GM21390 (cell line): ENCODE measurements around the gene ZNF524.

Source experiments
- ATAC-seq: cut with Tn5 transposase; IDR thresholded peaks from one replicate; pipeline ENCODE4 v1.9.1; 2021; ENCODE audit not compliant: unreplicated experiment

Gene ZNF524

GRCh38 chr19:55640577-55641425 is 40.7 kb downstream of the ZNF524 start, which contains the start of gene ZNF580:
Gene ZNF580 (plus strand): TSS chr19:55641002. CDS start chr19:55642509, 1,507 bp downstream.
- ATAC-seq: no peak

DNA sequence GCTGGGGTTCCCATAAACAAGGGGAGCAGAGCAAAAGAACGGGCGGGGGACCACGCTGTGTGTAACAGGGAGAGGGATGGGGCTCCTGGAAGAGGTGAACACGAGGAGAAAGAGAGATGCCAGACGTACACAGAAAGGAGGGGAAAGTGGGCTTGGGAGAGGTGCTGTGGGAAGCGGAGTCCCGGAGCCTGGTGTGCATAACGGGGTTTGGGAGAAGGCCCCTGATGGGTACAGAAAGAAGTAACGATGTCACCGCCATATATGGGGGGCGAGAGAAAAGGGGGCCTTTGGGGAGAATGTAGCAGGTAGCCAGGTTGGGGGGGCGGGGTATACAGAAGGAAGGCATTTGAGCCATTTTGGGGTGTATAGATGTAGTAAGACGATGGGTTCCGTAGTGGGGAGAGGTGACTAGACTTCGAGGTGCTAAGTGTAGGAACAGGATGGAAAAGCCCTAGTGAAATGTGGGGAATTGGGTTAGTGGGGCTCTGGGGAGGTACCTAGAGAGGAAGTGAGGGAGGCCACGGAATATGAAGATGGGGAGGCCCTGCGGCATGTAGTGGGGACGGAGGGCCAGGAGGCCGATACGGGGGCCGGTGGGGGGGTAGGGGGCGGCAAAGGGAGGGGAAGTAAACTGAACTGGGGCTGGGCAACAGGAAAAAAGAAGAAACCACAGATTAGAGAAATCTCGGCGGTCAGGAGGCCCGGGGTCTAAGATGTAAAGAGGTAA is 41.5 kb downstream of the ZNF524 start:
- ATAC-seq: no peak

DNA sequence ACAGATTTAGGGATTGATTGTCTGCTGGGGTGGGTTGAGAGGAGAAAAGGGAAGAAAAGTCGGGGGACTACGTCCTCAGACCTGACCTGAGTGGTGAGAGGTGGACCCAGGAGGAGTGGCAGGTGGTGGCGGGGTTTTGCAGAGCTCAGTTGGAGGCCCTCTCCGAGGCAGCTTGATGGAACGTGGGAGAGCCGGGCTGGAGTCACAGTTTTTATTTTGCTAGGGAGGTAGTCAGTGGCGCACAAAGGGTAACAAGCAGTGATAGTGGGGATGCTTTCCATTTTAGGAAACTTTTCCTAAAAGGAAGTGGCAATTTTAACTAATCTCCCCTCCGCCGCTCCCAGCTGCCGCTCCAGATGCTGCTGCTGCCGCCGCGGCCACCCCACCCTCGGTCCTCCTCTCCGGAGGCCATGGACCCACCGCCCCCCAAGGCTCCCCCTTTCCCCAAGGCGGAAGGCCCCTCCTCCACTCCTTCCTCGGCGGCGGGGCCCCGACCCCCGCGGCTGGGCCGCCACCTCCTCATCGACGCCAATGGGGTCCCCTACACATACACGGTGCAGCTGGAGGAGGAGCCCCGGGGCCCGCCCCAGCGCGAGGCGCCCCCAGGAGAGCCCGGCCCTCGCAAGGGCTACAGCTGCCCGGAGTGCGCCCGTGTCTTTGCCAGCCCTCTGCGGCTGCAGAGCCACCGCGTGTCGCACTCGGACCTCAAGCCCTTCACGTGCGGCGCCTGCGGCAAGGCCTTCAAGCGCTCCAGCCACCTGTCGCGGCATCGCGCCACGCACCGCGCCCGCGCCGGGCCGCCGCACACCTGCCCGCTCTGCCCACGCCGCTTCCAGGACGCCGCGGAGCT is 42.3 kb downstream of the ZNF524 start:
- no peak for ATAC-seq

GRCh38 chr19:55643003-55643886 is 43.2 kb downstream of the ZNF524 start, which contains the start of gene ZNF581:
Gene ZNF581 (plus strand): TSS chr19:55643649. CDS start chr19:55644572, 923 bp downstream.
- ATAC-seq: peak; percentile 31

- ATAC-seq: no peak
Measured at GRCh38 chr19:55643887-55644176, 43.7 kb downstream of the ZNF524 start.

DNA sequence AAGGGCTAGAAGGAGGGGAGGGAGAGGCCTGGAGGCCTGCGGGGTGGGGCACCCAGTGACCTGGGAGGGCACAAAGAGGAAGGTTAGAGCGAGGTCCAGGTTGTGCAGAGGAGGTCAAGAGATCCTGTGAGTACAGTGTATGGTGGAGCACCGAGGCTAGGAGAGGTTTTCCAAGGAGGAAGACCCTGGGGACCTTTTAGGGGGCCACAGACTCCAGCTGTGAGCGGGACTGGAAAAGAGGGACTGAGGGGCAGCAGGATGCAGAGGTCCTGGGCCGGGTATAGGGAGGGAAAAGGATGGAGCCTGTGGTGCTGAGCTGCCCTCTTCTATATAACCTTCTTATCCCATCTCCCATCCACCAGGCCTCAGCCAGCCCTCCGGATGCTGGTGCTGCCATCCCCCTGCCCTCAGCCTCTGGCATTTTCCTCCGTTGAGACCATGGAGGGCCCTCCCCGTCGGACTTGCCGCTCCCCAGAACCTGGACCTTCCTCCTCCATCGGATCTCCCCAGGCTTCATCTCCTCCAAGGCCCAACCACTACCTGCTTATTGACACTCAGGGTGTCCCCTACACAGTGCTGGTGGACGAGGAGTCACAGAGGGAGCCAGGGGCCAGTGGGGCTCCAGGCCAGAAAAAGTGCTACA is 44.2 kb downstream of the ZNF524 start:
- no peak for ATAC-seq

DNA sequence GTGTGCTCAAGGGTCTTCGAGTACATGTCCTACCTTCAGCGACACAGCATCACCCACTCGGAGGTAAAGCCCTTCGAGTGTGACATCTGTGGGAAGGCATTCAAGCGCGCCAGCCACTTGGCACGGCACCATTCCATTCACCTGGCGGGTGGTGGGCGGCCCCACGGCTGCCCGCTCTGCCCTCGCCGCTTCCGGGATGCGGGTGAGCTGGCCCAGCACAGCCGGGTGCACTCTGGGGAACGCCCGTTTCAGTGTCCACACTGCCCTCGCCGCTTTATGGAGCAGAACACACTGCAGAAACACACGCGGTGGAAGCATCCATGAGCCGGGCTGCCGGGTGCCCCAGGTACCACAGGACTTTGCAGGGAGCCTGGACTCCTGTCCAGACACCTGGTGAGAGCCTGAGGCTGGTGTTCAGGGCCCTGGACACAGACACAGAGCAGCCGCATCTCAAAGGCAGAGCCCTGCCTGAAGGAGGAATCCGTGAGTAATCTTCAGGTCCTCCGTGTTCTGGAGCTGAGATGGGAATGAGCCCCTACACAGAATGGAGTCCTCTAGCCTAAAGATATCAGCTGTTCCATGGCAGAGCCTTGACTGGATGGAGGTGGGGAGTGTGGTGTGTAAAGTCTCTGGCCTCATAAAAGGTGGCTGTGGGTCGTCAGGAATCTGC is 44.9 kb downstream of the ZNF524 start:
- no peak for ATAC-seq

- ATAC-seq: no peak
Measured at GRCh38 chr19:55645512-55645881, 45.4 kb downstream of the ZNF524 start.

DNA sequence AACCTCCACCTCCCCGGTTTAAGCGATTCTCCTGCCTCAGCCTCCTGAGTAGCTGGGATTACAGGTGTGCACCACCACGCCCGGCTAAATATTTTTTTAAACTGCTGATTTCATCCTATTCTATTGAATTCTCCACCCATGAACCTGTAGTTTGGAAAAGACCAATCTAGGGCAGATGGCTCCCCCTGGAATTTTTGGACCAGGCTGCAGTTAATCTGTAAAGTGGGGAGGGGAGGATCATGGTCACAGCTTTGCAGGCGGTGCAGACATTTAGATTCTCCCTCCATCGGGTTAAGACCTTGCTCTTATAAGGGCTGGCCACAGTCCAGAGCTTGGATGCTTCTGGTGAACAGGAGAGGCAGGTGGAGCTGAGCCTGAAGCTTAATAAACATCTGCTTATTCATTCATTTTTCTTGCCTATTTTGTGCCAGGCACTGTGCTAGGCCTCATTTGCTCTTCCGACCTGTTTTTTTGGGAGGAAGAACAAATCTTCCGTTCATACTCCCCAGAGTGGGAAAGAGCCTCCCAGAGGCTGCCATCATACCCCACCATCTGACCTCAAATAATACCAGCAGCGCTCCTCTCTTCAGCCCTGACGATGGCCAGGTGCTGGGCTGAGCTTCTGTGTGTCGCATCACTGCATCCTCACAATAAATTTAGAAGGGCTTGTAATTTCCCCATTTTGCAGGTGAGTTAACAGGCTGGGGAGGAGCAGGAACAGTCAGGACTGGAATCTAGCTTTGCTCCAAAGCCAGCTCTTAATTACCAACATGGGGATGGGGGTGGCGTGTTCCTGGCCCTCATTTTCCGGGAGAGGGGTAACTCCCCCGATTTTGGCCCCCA is 47.0 kb downstream of the ZNF524 start:
- no peak for ATAC-seq

DNA sequence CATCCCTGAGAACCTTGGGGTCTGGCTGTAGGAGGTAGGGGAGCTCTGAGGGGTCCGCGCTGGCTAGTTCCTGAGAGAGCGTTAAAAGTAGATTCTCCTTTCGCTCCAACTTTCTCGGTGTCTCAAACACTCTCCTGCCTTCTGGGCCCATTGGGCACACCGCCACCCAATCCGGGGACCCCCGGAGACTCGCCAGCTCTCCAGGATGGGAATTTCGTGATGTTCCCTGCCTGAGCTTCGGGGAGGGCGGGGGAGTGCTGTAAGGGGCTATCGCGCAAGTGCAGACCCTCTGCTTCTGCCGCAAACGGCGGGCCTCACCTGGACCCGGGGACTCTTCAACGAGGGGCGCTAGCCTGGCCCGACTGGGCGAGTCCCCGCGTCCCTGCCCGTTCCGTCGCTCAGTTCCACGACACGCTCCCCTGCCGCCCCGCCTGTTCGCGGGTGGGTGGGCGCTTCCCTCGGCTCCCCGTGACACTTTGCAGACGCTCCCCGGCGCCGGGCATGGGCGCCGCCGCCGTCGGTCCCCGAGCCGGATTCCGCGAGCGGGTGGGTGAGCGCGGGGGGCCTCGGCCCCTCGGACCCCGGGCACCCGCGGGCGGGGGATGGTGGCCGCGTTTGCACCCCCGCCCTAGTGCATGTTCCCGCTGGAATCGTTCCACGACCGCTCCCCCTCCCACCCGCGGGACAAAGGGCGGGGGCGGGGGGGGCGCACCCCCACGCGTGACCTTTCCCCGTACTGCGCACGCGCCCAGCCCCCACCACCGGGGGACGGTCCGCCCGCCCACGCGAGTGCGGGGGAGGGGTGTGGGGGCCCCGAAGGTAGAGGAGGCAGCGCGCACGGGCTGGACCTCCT is 47.9 kb downstream of the ZNF524 start, which contains the start of gene CCDC106:
Gene CCDC106 (plus strand): TSS at position 481 of the 853 bp plus-strand sequence. CDS start 835 bp downstream, outside the sequence.
- no peak for ATAC-seq

DNA sequence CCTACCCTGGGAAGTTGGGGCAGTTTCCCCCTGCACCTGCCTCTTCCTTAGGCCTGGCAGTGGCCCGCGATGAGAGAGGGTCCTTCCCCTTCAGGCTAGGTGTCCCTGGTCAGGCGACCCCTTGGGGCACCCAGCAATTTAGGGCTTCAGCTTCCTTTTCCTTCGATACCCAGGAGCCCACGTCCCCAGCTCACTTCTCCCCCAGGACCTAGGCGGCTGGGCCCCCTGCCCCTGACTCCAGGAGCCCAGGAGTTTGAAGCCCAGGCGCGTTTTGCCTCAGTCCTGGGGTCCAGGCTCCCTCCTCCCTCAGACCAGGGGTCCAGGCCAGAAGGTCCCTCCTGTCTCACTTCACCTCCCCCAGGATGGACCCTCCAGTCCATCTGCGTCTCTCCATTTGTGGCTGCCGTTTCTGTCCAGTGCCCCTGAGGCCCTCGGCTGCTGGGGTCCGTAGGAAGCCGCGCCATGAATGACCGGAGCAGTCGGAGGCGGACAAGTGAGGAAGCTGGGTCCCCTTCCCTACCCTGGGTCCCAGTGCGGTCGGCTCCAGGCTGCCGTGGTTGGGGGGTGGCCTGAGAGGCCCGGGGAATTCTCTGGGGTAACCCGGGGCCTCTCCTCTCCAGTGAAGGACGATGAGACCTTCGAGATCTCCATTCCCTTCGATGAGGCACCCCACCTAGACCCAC is 48.6 kb downstream of the ZNF524 start:
- no peak for ATAC-seq

DNA sequence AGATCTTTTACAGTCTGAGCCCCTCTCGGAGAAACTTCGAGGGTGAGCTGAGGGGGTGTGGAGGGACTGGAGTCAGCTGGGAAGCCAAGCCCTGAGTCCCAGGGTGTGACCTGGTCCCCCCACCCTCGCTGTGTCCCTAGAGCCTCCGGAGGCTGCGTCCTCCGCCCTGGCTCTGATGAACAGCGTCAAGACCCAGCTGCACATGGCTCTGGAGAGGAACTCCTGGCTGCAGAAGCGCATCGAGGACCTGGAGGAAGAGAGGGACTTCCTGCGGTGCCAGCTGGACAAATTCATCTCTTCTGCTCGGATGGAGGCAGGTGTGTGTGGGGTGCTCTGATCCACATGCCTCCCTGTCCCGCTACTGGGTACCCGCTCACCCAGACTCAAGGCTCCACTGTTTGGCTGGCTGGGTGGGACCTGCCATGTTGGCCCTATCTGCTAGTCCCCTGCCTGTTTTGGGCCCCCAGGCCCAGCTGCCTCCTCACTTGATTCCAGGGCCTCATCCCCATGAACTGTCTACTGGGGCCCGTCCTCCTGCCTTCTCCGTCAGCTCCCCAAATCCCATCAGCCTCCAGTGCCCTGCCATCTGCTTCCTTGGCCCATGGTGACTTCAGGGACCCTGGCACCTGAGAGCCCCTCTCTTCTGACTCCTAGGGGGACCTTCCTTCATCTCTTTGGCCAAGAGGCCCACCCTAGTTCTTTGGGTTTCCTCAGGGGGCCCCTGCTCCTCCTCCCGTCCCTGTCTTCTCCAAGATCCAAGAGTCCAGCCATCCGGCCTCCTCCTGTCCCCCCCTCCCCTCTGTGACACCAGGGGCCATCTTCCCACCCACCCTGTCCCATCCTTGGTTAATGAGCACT is 49.4 kb downstream of the ZNF524 start:
- no peak for ATAC-seq

DNA sequence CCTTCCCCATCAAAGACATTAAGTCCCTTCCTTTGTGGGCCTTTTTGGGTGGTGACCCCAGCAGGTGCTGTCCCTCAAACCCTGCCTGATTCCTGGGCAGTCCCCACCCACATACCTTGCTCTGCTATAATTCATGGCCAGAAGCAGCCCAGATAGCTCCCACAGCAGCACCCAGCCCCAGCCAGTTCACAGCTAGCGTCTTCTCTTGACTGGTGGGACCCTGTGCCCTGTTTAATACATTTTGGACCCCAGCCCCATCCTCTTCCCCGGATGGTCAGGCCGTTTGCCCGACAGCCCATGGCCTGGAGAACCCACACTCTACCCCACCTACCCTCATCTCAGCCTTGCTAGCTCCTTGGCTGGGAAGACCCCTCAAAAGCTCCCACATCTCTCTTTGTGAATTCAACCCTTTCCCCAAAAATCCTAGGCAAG is 50.1 kb downstream of the ZNF524 start:
- no peak for ATAC-seq

DNA sequence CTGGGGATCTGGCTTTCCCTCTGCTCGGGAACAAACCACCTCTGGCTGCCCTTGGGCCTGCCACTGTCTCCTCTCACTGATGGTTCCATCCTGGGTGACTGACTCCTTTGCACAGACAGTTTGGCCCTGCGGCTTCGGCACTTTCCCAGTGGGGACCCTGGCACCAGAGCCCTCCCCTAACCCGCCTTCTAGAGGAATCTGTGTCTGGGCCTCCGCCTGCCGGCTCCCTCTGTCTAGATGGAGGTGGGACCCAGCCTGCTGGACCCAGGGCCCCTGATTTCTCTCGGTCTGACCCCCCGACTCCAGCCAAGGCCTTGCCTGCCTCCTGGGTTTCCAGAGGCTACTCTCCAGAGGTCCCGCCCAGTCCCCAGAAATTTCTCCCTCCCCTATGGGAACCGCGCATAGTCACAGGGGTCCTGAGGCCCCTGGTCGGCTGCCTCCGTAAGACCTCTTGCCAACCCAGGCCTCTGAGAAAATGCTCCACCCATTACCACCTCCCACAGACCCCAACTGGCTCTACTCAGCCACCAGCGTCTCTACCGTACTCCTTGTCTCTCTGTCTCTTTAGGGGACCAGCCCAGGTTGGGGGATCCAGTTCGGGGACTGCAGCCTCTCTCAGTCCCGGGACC is 50.6 kb downstream of the ZNF524 start:
- no peak for ATAC-seq

GRCh38 chr19:55651236-55651635 is 51.1 kb downstream of the ZNF524 start:
- no peak for ATAC-seq
